ENCODE results near the gene USP9X. TPM values are rescaled to one million over a fixed set of nuclear protein-coding genes. Genes with fewer than 3 reads are reported as not detected.

USP9X gene
- total RNA-seq (2011; cell fraction: chromatin; rRNA removed; ENCODE audit: low replicate concordance): 138 and 396 TPM in 2 replicates
- total RNA-seq (2011; cell fraction: nucleolus; rRNA removed): 51.9 and 68.7 TPM in 2 replicates
- total RNA-seq (2011; cell fraction: nucleoplasm; rRNA removed): 103 and 125 TPM in 2 replicates
- 29.0 and 29.5 TPM in 2 replicates for total RNA-seq (2014; rRNA removed)
- 47.8 and 53.8 TPM in 2 replicates for total RNA-seq (2014; rRNA removed; fragmentation: Illumina TruSeq; extraction: Trizol)
- total RNA-seq (2015; rRNA removed; fragmentation: Illumina TruSeq; extraction: Trizol): 31.9 and 33.1 TPM in 2 replicates
- 44.9 and 45.7 TPM in 2 replicates for total RNA-seq (2021)
- polyA plus RNA-seq (2011; rRNA removed): 26.1 and 40.1 TPM in 2 replicates
- 11.5 and 16.7 TPM in 2 replicates for polyA plus RNA-seq (2011; cell fraction: cytosol; rRNA removed)
- polyA plus RNA-seq (2011; cell fraction: nucleus; rRNA removed): 35.7 and 38.8 TPM in 2 replicates
- 21.9 and 23.8 TPM in 2 replicates for polyA plus RNA-seq (2012)
- polyA plus RNA-seq (2014; fragmentation: Illumina TruSeq; extraction: Trizol): 29.4 and 31.0 TPM in 2 replicates
- polyA plus RNA-seq (2014; fragmentation: Nextera tagmentation; extraction: Ambion mirVana): 10 to 100 TPM; 10.9 to 15.2 TPM
- polyA plus RNA-seq (2014; rRNA removed): 19.0 and 21.4 TPM in 2 replicates
- polyA minus RNA-seq (2011; rRNA and poly(A)+ RNA removed): 196 and 258 TPM in 2 replicates
- polyA minus RNA-seq (2011; cell fraction: cytosol; rRNA and poly(A)+ RNA removed): 77.6 and 121 TPM in 2 replicates
- 47.0 and 84.4 TPM in 2 replicates for polyA minus RNA-seq (2011; cell fraction: nucleus; rRNA and poly(A)+ RNA removed)
- Bru-seq, nascent RNA: percentile 87 among the genes with signal in this experiment
- percentile 90 among the genes with signal in this experiment for BruChase-seq, experiment 1, labeled RNA remaining after a 2-hour chase
- percentile 91 among the genes with signal in this experiment for BruChase-seq, experiment 2, labeled RNA remaining after a 6-hour chase
- long read RNA-seq, experiment 1, full-length matches to known transcripts: 9 of 115 reads
- long read RNA-seq, experiment 1, partial matches to known transcripts: 85 of 115 reads
- long read RNA-seq, experiment 1, other reads (novel, unspliced or antisense): 21 of 115 reads
- long read RNA-seq, experiment 2, full-length matches to known transcripts: 1 of 42 reads
- long read RNA-seq, experiment 2, partial matches to known transcripts: 24 of 42 reads
- long read RNA-seq, experiment 2, other reads (novel, unspliced or antisense): 17 of 42 reads
- long read RNA-seq, experiment 3, partial matches to known transcripts: 6 of 6 reads
- long read RNA-seq, experiment 3, other reads (novel, unspliced or antisense): 0 of 6 reads

DNA sequence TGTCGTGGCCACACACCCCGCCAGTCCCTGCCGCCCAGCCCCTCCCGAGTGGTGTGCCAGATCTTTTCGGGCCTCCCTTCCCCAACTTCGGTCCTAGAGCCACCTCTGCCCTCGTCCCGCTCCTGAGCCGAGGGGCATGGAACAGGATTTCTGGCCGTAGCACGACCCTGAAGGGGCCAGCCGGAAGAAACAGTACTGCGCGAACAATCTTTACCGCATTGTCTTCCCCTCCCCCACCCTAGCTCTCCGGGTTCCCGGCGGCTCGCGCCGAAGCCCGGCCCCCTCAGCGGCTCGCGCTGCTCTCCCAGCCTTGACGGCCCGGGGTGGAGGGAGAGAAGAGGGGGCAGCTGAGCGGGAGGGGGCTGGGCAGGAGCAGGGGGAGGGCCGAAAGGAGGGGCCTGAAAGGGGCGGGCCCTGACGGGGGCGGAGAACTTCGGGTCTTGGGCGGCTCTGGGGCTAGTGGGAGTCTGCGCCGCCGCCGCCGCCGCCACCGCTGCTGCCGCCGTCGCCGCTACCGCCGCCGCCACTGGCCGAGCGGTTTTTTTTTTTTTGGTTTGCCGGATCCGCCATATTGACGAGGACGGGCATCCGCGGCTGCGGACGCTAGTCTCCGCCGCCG lies at the start of gene USP9X:
USP9X (plus strand) TSS at position 553 of the 619 bp plus-strand sequence. CDS start 38,184 bp downstream, outside the sequence.
- Histone ChIP-seq H3K4me2 (ENCODE audit: insufficient read depth, low read length) (peak within 1 kb of the TSS; percentile 91), H4K20me1 (replicated peaks; ENCODE audit: control insufficient read depth, insufficient read depth, low read length) (peaks cover 23% of the 10 kb centered on the region), H3K36me3 (ENCODE audit: control insufficient read depth, insufficient read depth, low read length) (peaks cover 14% of the 10 kb centered on the region), H3K4me3 (peak within 1 kb of the TSS; percentile 90), H3K79me2 (ENCODE audit: control insufficient read depth, insufficient read depth, low read length) (peaks cover 47% of the 10 kb centered on the region), H3K27ac (ENCODE audit: extremely low read depth, low read depth, low read length) (peak within 1 kb of the TSS; percentile 100), H3K9ac (ENCODE audit: insufficient read depth in 1 of 2, low read depth in 2 of 2, low read length in 2 of 2) (peak within 1 kb of the TSS; percentile 99 to 100), H3K27me3 (ENCODE audit: control insufficient read depth in 2 of 2, insufficient read depth in 2 of 2, low read length in 2 of 2) (no peaks in the 10 kb centered on the region), H3K4me1 (replicated peaks in 1 of 2; ENCODE audit: control insufficient read depth in 2 of 2, insufficient read depth in 2 of 2, low read length in 2 of 2) (peaks cover 15 to 16% of the 10 kb centered on the region in 2 experiments; a peak in 4 of 5 replicates), H3K9me1 (ENCODE audit: control insufficient read depth, insufficient read depth, low read length) (no peaks in the 10 kb centered on the region), H2AFZ (ENCODE audit: low read depth, low read length) (peak within 1 kb of the TSS; percentile 95), H3K9me3 (replicated peaks; ENCODE audit: control insufficient read depth, insufficient read depth, low read depth, low read length) (no peaks in the 10 kb centered on the region)
- intact Hi-C loops (cut with micrococcal nuclease) (loop anchor here (5.0 kb wide), 3 partner anchors 38 to 73 kb away; no protein-coding TSS in a partner anchor), in situ Hi-C loops (cut with MboI) (no loop called here)
- no TSS peak for BruUV-seq (replicated peaks)
- 0% methylated on average over 7 of the region's 61 CpGs for WGBS (ENCODE audit: insufficient coverage, low coverage, missing lambda C conversion rate)
- CTCF ChIA-PET (ENCODE audit: low intra/inter-chr PET ratio): no interaction called here
- peak; percentile 65 for FAIRE-seq
- POLR2A ChIA-PET: interaction anchor here (0.6 to 1.9 kb wide), 8 partner anchors 12 to 910 kb away, joined by 3 to 7 read pairs (median 4); no protein-coding TSS in a partner anchor
- DNase-seq (ENCODE audit: extremely low read depth in 1 of 4, low spot score in 3 of 4): peak; percentile 78 to 87 (median 82)
- peak; percentile 80 for ATAC-seq
- TF ChIP-seq MTA2 (IDR thresholded peaks at IDR 0.05; ENCODE audit: low read depth) (no peak), NKRF (IDR thresholded peaks at IDR 0.05; ENCODE audit: borderline replicate concordance) (peak; percentile 43; the same call in 1 of the 2 replicates), STAG1 (CRISPR knock-in tag; IDR thresholded peaks at IDR 0.05; ENCODE audit: borderline replicate concordance) (no peak), TBL1XR1 (IDR thresholded peaks at IDR 0.05; ENCODE audit: low read length in 2 of 2) (no peak), ZEB2 (IDR thresholded peaks at IDR 0.05) (no peak), PATZ1 (CRISPR knock-in tag; IDR thresholded peaks at IDR 0.05; ENCODE audit: borderline replicate concordance) (no peak), ZFP1 (CRISPR knock-in tag; IDR thresholded peaks at IDR 0.05) (no peak), ZNF561 (CRISPR knock-in tag; conservative IDR thresholded peaks at IDR 0.05) (no peak), HEY1 (CRISPR knock-in tag; IDR thresholded peaks at IDR 0.05; ENCODE audit: borderline replicate concordance) (no peak), BRD4 (IDR thresholded peaks at IDR 0.05) (no peak; the same call in none of the 2 replicates)
- TF ChIP-seq, protein P1, sequence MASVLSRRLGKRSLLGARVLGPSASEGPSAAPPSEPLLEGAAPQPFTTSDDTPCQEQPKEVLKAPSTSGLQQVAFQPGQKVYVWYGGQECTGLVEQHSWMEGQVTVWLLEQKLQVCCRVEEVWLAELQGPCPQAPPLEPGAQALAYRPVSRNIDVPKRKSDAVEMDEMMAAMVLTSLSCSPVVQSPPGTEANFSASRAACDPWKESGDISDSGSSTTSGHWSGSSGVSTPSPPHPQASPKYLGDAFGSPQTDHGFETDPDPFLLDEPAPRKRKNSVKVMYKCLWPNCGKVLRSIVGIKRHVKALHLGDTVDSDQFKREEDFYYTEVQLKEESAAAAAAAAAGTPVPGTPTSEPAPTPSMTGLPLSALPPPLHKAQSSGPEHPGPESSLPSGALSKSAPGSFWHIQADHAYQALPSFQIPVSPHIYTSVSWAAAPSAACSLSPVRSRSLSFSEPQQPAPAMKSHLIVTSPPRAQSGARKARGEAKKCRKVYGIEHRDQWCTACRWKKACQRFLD (CRISPR knock-in tag; IDR thresholded peaks at IDR 0.05): peak; percentile 35; the same call in 1 of the 2 replicates
